DLD1 (cell line): Measurements from ENCODE around the gene TTLL11.

ENCODE experiments used
- in situ Hi-C: cut with HindIII; loops from 2 replicates; pipeline ENCODE4 v1.10.0; 2017; ENCODE audit warnings: low sequenced_read_pairs

TTLL11 gene

GRCh38 chr9:121983736-121984135 is 109.4 kb downstream of the TTLL11 start:
- in situ Hi-C loops = loop anchor here (25.0 kb wide), 1 partner anchor 296 kb away; no protein-coding TSS in a partner anchor

- in situ Hi-C loops = loop anchor here (25.0 kb wide), 1 partner anchor 294 kb away; no protein-coding TSS in a partner anchor
Observed at GRCh38 chr9:121981118-121981883, 111.8 kb downstream of the TTLL11 start.

GRCh38 chr9:121980665-121981064 is 112.4 kb downstream of the TTLL11 start:
- in situ Hi-C loops = loop anchor here (25.0 kb wide), 1 partner anchor 293 kb away; no protein-coding TSS in a partner anchor

- in situ Hi-C loops = loop anchor here (25.0 kb wide), 1 partner anchor 292 kb away; no protein-coding TSS in a partner anchor
Observed at GRCh38 chr9:121979736-121980135, 113.4 kb downstream of the TTLL11 start.

- in situ Hi-C loops = loop anchor here (25.0 kb wide), 1 partner anchor 289 kb away; no protein-coding TSS in a partner anchor
Observed at GRCh38 chr9:121976751-121977150, 116.4 kb downstream of the TTLL11 start.

- in situ Hi-C loops = loop anchor here (25.0 kb wide), 1 partner anchor 289 kb away; no protein-coding TSS in a partner anchor
Observed at GRCh38 chr9:121975801-121976277, 117.3 kb downstream of the TTLL11 start.

- in situ Hi-C loops = no loop called here
Observed at GRCh38 chr9:121974421-121974820, 118.7 kb downstream of the TTLL11 start.

GRCh38 chr9:121972501-121972981 is 120.6 kb downstream of the TTLL11 start:
- in situ Hi-C loops = no loop called here

GRCh38 chr9:121968056-121968455 is 125.1 kb downstream of the TTLL11 start:
- in situ Hi-C loops = no loop called here

- in situ Hi-C loops = no loop called here
Observed at GRCh38 chr9:121966706-121967105, 126.4 kb downstream of the TTLL11 start.

GRCh38 chr9:121963528-121963995 is 129.5 kb downstream of the TTLL11 start:
- in situ Hi-C loops = no loop called here

GRCh38 chr9:121962421-121962820 is 130.7 kb downstream of the TTLL11 start:
- in situ Hi-C loops = no loop called here

GRCh38 chr9:121960665-121961064 is 132.4 kb downstream of the TTLL11 start:
- in situ Hi-C loops = no loop called here

- in situ Hi-C loops = no loop called here
Observed at GRCh38 chr9:121958530-121958929, 134.6 kb downstream of the TTLL11 start.

GRCh38 chr9:121956808-121957207 is 136.3 kb downstream of the TTLL11 start:
- in situ Hi-C loops = no loop called here

- in situ Hi-C loops = no loop called here
Observed at GRCh38 chr9:121955649-121956048, 137.5 kb downstream of the TTLL11 start.

GRCh38 chr9:121954477-121955140 is 138.5 kb downstream of the TTLL11 start:
- in situ Hi-C loops = no loop called here

GRCh38 chr9:121952611-121953010 is 140.5 kb downstream of the TTLL11 start:
- in situ Hi-C loops = no loop called here

GRCh38 chr9:121950866-121951265 is 142.2 kb downstream of the TTLL11 start:
- in situ Hi-C loops = no loop called here

- in situ Hi-C loops = no loop called here
Observed at GRCh38 chr9:121950441-121950840, 142.7 kb downstream of the TTLL11 start.

- in situ Hi-C loops = no loop called here
Observed at GRCh38 chr9:121949766-121950165, 143.3 kb downstream of the TTLL11 start.
